PC-3 (cell line): Measurements from ENCODE around the gene DIP2C. TPM values are rescaled to one million over a fixed set of nuclear protein-coding genes. Genes with fewer than 3 reads are reported as not detected.

ENCODE experiments used
- ATAC-seq: fragments of 200-7000 bp; cut with Tn5 transposase; 2 replicates; pipeline ENCODE4 v1.9.1; 2020; ENCODE audit warnings: mild to moderate bottlenecking, moderate library complexity
- BruUV-seq: library from RNA; stranded (reverse); fragments of 400-500 nt; replicated peaks from 2 replicates; lab custom pipeline; 2021; lab: Mats Ljungman, UMichigan
- CTCF ChIA-PET: fragments of 300-600 bp; sonication (Branson Sonifier 250); formaldehyde crosslinking; loops from one replicate; lab custom pipeline; 2022; ENCODE audit warnings: antibody characterized with exemption; lab: Charles Lee
- POLR2A ChIA-PET: fragments of 300-600 bp; sonication (Branson Sonifier 250); formaldehyde crosslinking; loops from one replicate; lab custom pipeline; 2022; ENCODE audit warnings: antibody characterized with exemption; ENCODE audit not compliant: unreplicated experiment; lab: Charles Lee
- DNase-seq: peaks from one replicate; pipeline ENCODE4 v3.0.0-alpha.2; 2015
- H2AFZ ChIP-seq: fragments of 300-600 bp; sonication (generic); 2 replicates; pipeline ENCODE4 v1.6.0; 2016; ENCODE audit warnings: antibody characterized with exemption, low read length
- H3F3A ChIP-seq: fragments of 300-600 bp; sonication (generic); one replicate; pipeline ENCODE4 v1.6.0; 2017; ENCODE audit warnings: antibody characterized with exemption, low read length, control low read depth, mild to moderate bottlenecking; ENCODE audit not compliant: unreplicated experiment
- H3K27ac ChIP-seq: fragments of 300-600 bp; sonication (generic); 2 replicates; pipeline ENCODE4 v1.5.1; 2016; ENCODE audit warnings: mild to moderate bottlenecking, low read length
- H3K27me3 ChIP-seq: fragments of 300-600 bp; sonication (generic); 2 replicates; pipeline ENCODE4 v1.6.1; 2016; ENCODE audit warnings: low read length, mixed read lengths
- H3K36me3 ChIP-seq: fragments of 300-600 bp; sonication (generic); 2 replicates; pipeline ENCODE4 v1.6.1; 2016; ENCODE audit warnings: low read depth, mixed run types, low read length, mixed read lengths
- H3K4me1 ChIP-seq: fragments of 300-600 bp; sonication (generic); 2 replicates; pipeline ENCODE4 v1.5.1; 2016; ENCODE audit warnings: low read length; ENCODE audit not compliant: insufficient read depth
- H3K4me2 ChIP-seq: fragments of 300-600 bp; sonication (generic); 2 replicates; pipeline ENCODE4 v1.6.0; 2016; ENCODE audit warnings: low read length
- H3K4me3 ChIP-seq: fragments of 300-600 bp; sonication (generic); 2 replicates; pipeline ENCODE4 v1.5.1; 2016; ENCODE audit warnings: mild to moderate bottlenecking, low read length, mixed read lengths
- H3K79me2 ChIP-seq: fragments of 300-600 bp; sonication (generic); 2 replicates; pipeline ENCODE4 v1.6.1; 2017; ENCODE audit warnings: low read length, mixed read lengths
- H3K9ac ChIP-seq: fragments of 300-600 bp; sonication (generic); 2 replicates; pipeline ENCODE4 v1.6.0; 2016; ENCODE audit warnings: mild to moderate bottlenecking, low read length
- H3K9me2 ChIP-seq: fragments of 300-600 bp; sonication (generic); replicated peaks from 2 replicates; pipeline ENCODE4 v1.6.1; 2016; ENCODE audit warnings: mixed run types, low read length, mixed read lengths
- H3K9me3 ChIP-seq: fragments of 300-600 bp; sonication (generic); 2 replicates; pipeline ENCODE4 v1.6.1; 2016; ENCODE audit warnings: low read length, mixed read lengths
- H4K20me1 ChIP-seq: fragments of 300-600 bp; sonication (generic); 2 replicates; pipeline ENCODE4 v1.6.1; 2016; ENCODE audit warnings: low read length, mixed read lengths
- EZH2 ChIP-seq: fragments of 300-600 bp; sonication (generic); IDR thresholded peaks from one replicate; pipeline ENCODE4 v1.6.1; 2017; ENCODE audit warnings: antibody characterized with exemption, mild to moderate bottlenecking, low read length; ENCODE audit not compliant: unreplicated experiment
- EZH2phosphoT487 ChIP-seq: fragments of 300-600 bp; sonication (generic); IDR thresholded peaks from 2 replicates; pipeline ENCODE4 v1.6.1; 2018; ENCODE audit warnings: mild to moderate bottlenecking, antibody characterized with exemption, low read length, borderline replicate concordance
- intact Hi-C: fragments of 100-400 bp; cut with micrococcal nuclease; formaldehyde crosslinking; loops from 2 replicates; pipeline ENCODE4 v1.9.0; 2023
- total RNA-seq: library from RNA; depleted of rRNA; stranded (reverse); fragments of >200 nt; gene quantifications from 2 replicates; pipeline ENCODE4 v1.2.3, GENCODE V29; 2014
- TF ChIP-seq, protein P1 (sequence below): fragments of 300-600 bp; sonication (generic); conservative IDR thresholded peaks from 2 replicates; pipeline ENCODE4 v1.5.1; 2017; ENCODE audit warnings: antibody characterized with exemption, low read depth, mild to moderate bottlenecking, low read length

The DIP2C gene
- total RNA-seq, 1 experiment from 2014 or later: 3.1 TPM

DNA sequence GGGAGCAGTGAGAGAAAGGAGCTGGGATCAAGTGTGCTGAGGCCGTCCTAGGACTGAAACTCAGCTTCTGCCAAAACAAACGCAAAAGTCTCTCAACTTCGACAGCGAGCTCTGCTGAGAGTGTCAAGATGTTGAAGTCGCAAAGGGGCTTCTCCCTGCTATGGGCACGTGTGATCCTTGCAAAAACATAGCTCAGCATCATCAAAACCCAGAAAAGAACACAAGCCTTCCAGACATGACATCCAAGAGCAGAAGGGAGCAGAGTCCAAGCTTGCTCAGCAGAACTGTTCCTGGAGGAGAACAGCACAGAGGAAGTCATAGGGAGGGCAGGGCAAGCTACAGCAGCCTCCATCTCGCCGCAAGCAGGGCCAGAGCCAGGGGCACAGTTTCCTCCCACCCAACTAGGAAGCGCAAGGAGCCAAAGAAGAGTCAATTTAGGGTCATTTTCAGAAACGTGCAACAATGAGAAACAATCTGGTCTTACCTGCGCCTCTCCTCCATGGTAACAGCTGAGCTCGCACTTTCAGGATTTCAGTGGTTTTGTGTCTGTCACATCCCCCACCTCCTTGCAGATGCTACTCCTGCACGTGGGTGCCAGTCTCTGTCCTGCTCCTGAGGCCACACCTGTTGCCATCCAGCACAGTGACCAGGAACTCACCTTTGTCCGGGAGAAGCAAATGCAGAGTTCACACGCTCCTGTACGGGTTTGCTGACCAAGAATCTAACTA is 113.9 kb downstream of the DIP2C start:
- H3K4me1 ChIP-seq: no peaks in the 10 kb centered on the region; the same call in 1 of the 2 replicates

DNA sequence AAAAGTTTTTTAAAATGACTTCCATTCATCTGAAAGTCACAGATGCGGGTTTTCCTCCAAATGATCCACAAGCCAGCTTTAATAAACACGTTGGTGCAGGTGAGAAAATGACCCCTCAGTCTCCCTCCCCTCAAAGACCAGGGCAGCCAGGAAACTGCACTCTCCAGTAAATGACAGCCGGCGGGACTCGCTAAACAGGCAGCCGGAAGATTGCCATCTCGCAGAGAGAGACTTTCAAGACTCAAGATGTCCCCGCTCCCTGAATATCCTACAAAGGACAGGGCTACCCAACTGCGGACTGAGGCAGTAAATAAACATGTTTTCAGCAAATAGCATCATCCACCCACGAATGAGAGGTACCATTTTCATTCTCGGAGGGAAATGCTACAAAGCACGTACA is 116.8 kb downstream of the DIP2C start:
- ChIA-PET CTCF (no interaction called here), POLR2A (no interaction called here)
- H3K79me2 ChIP-seq: no peaks in the 10 kb centered on the region
- H3K4me1 ChIP-seq: no peaks in the 10 kb centered on the region
- no peaks in the 10 kb centered on the region for H4K20me1 ChIP-seq
- H3K27me3 ChIP-seq: no peaks in the 10 kb centered on the region
- H3K4me3 ChIP-seq: no peak overlapping the region
- intact Hi-C loops: no loop called here
- no peak overlapping the region for H3K27ac ChIP-seq
- no peaks in the 10 kb centered on the region for H3K9me2 ChIP-seq
- TF ChIP-seq EZH2phosphoT487: no peak
- TF ChIP-seq, protein P1, sequence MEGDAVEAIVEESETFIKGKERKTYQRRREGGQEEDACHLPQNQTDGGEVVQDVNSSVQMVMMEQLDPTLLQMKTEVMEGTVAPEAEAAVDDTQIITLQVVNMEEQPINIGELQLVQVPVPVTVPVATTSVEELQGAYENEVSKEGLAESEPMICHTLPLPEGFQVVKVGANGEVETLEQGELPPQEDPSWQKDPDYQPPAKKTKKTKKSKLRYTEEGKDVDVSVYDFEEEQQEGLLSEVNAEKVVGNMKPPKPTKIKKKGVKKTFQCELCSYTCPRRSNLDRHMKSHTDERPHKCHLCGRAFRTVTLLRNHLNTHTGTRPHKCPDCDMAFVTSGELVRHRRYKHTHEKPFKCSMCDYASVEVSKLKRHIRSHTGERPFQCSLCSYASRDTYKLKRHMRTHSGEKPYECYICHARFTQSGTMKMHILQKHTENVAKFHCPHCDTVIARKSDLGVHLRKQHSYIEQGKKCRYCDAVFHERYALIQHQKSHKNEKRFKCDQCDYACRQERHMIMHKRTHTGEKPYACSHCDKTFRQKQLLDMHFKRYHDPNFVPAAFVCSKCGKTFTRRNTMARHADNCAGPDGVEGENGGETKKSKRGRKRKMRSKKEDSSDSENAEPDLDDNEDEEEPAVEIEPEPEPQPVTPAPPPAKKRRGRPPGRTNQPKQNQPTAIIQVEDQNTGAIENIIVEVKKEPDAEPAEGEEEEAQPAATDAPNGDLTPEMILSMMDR: no peak
- no peak for TF ChIP-seq EZH2
- no peak overlapping the region for H3K9ac ChIP-seq
- no TSS peak for BruUV-seq
- DNase-seq (no peak), ATAC-seq (no peak)
- H3K9me3 ChIP-seq: no peaks in the 10 kb centered on the region
- no peak overlapping the region for H3K4me2 ChIP-seq
- H3K36me3 ChIP-seq: no peaks in the 10 kb centered on the region
- no peak overlapping the region for H2AFZ ChIP-seq
- H3F3A ChIP-seq: no peaks in the 10 kb centered on the region

More for the DNA sequence above, 113.9 kb downstream of the DIP2C start:
- Histone ChIP-seq H3K79me2 (no peaks in the 10 kb centered on the region), H3K9ac (no peak overlapping the region), H3K36me3 (no peaks in the 10 kb centered on the region), H3K9me2 (no peaks in the 10 kb centered on the region), H3K4me2 (no peak overlapping the region), H3K9me3 (no peaks in the 10 kb centered on the region), H2AFZ (no peak overlapping the region), H3K27ac (no peak overlapping the region), H3K27me3 (no peaks in the 10 kb centered on the region), H4K20me1 (no peaks in the 10 kb centered on the region; the same call in 1 of the 2 replicates), H3K4me3 (no peak overlapping the region), H3F3A (no peaks in the 10 kb centered on the region)
- DNase-seq (no peak), ATAC-seq (no peak)
- CTCF ChIA-PET: no interaction called here
- POLR2A ChIA-PET: no interaction called here
- TF ChIP-seq EZH2 (no peak), EZH2phosphoT487 (no peak)
- TF ChIP-seq, protein P1: no peak
- BruUV-seq: no TSS peak
- intact Hi-C loops: no loop called here
